OCI-LY3 (cell line): ENCODE measurements around the gene IGLL1.
"Not testable (repeated sequence)": the region's sequence is repeated elsewhere in the genome, so short reads cannot be mapped to it uniquely, and the experiment has no call there.

Experiments used
- CTCF ChIP-seq: fragments of 200-600, 300-600 bp; sonication (generic); IDR thresholded peaks from 2 replicates; pipeline ENCODE4 v1.5.1; 2014; ENCODE audit warnings: antibody characterized with exemption, low read length, low read depth
- EZH2phosphoT487 ChIP-seq: fragments of 200-600 bp; shearing (Covaris generic); IDR thresholded peaks from 2 replicates; pipeline ENCODE4 v1.6.1; 2018; ENCODE audit warnings: antibody characterized with exemption, mixed run types, low read depth

DNA sequence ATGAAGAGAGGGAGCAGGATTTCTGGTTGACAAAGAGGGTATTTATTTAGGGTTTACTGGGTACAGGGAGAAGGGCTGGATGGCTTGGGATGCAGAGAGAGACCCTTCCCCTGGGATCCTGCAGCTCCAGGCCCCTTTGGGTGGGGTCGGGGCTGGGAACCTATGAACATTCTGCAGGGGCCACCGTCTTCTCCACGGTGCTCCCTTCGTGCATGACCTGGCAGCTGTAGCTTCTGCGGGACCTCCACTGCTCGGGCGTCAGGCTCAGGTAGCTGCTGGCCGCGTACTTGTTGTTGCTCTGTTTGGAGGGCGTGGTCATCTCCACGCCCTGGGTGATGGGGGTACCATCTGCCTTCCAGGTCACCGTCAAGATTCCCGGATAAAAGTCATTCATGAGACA is 7.0 kb downstream of the IGLL1 start:
- not testable (repeated sequence) for TF ChIP-seq CTCF, EZH2phosphoT487
